ENCODE results near the gene CPXM1.

Gene CPXM1

GRCh38 chr20:2763186-2763585 lies 37.2 kb downstream of the CPXM1 start:
- DNase-seq (ENCODE audit: low spot score) = peak; percentile 19

GRCh38 chr20:2762578-2763131 lies 37.8 kb downstream of the CPXM1 start:
- DNase-seq (ENCODE audit: low spot score) = no peak

- DNase-seq (ENCODE audit: low spot score) = no peak
Observed at GRCh38 chr20:2761885-2762284, 38.5 kb downstream of the CPXM1 start.

GRCh38 chr20:2760952-2761305 lies 39.5 kb downstream of the CPXM1 start:
- DNase-seq (ENCODE audit: low spot score) = peak; percentile 5

GRCh38 chr20:2760297-2760951 lies 40.0 kb downstream of the CPXM1 start:
- DNase-seq (ENCODE audit: low spot score) = peak; percentile 6

GRCh38 chr20:2759603-2760296 lies 40.7 kb downstream of the CPXM1 start:
- peak; percentile 20 for DNase-seq (ENCODE audit: low spot score)

GRCh38 chr20:2759143-2759542 lies 41.3 kb downstream of the CPXM1 start:
- DNase-seq (ENCODE audit: low spot score) = no peak

GRCh38 chr20:2757969-2758368 lies 42.5 kb downstream of the CPXM1 start:
- no peak for DNase-seq (ENCODE audit: low spot score)

GRCh38 chr20:2757001-2757400 lies 43.4 kb downstream of the CPXM1 start:
- peak; percentile 21 for DNase-seq (ENCODE audit: low spot score)

- no peak for DNase-seq (ENCODE audit: low spot score)
Observed at GRCh38 chr20:2756056-2756611, 44.3 kb downstream of the CPXM1 start.

- DNase-seq (ENCODE audit: low spot score) = no peak
Observed at GRCh38 chr20:2755451-2756055, 44.9 kb downstream of the CPXM1 start.

- peak; percentile 7 for DNase-seq (ENCODE audit: low spot score)
Observed at GRCh38 chr20:2754424-2754823, 46.0 kb downstream of the CPXM1 start.

GRCh38 chr20:2753461-2754040 lies 46.9 kb downstream of the CPXM1 start:
- peak; percentile 14 for DNase-seq (ENCODE audit: low spot score)

- DNase-seq (ENCODE audit: low spot score) = peak; percentile 84
Observed at GRCh38 chr20:2752567-2753460, 47.6 kb downstream of the CPXM1 start.

- peak; percentile 79 for DNase-seq (ENCODE audit: low spot score)
Observed at GRCh38 chr20:2751878-2752566, 48.4 kb downstream of the CPXM1 start.

GRCh38 chr20:2751347-2751877 lies 49.0 kb downstream of the CPXM1 start:
- no peak for DNase-seq (ENCODE audit: low spot score)

- DNase-seq (ENCODE audit: low spot score) = peak; percentile 38
Observed at GRCh38 chr20:2750491-2751251, 49.8 kb downstream of the CPXM1 start.

- peak; percentile 34 for DNase-seq (ENCODE audit: low spot score)
Observed at GRCh38 chr20:2749951-2750490, 50.4 kb downstream of the CPXM1 start.

GRCh38 chr20:2749343-2749950 lies 51.0 kb downstream of the CPXM1 start:
- DNase-seq (ENCODE audit: low spot score) = peak; percentile 33

All from D341Med (cell line).